Spleen (tissue), 7 donors: ENCODE results near the gene FHIT.

Source experiments
- CTCF ChIP-seq, 11 experiments: fragments of 200-600 bp in 7 of 11; fragments of 450-650 bp in 4 of 11; sonication (generic) in 4 of 11; IDR thresholded peaks in 8 of 11; conservative IDR thresholded peaks in 3 of 11; 1 replicate in 7 of 11; 2 replicates in 4 of 11; pipeline versions ENCODE4 v1.4.0 to v1.8.0; 2016 to 2021; ENCODE audit warnings: antibody characterized with exemption in 11 of 11, inconsistent platforms in 4 of 11, mild to moderate bottlenecking in 1 of 11
- POLR2AphosphoS5 ChIP-seq, 3 donors: sonication (generic); formaldehyde crosslinking; IDR thresholded peaks; one replicate each; pipeline ENCODE4 v1.5.1; 2017; ENCODE audit warnings: antibody characterized with exemption in 3 of 3
- donor health status: DM: no; HTN: no; CAD: no; lungs with moderate emphysema.
- donor health status: DM: no; HTN: no; CAD: no.
- donor health status: DM: no; HTN: no; CAD: no.

- TF ChIP-seq CTCF (IDR thresholded peaks at IDR 0.05 in 8 of 11, conservative IDR thresholded peaks at IDR 0.05 in 3 of 11) (no peak), POLR2AphosphoS5 (IDR thresholded peaks at IDR 0.05) (no peak)
Observed at GRCh38 chr3:61300006-61300380, 48.7 kb upstream of the FHIT start.
